HG02678 (cell line): ENCODE results near the gene TCF21.
"Not testable (repeated sequence)": the region's sequence is repeated elsewhere in the genome, so short reads cannot be mapped to it uniquely, and the experiment has no call there.

ENCODE experiments used
- ATAC-seq: cut with Tn5 transposase; IDR thresholded peaks from one replicate; pipeline ENCODE4 v1.9.1; 2021; ENCODE audit warnings: mild to moderate bottlenecking, moderate library complexity; ENCODE audit not compliant: unreplicated experiment

TCF21 gene

GRCh38 chr6:133921249-133921859 is 32.4 kb downstream of the TCF21 start:
- peak; percentile 62 for ATAC-seq

- ATAC-seq, result peak; percentile 91
Measured at GRCh38 chr6:133923938-133924593, 35.2 kb downstream of the TCF21 start.

GRCh38 chr6:133931221-133931620 is 42.3 kb downstream of the TCF21 start:
- ATAC-seq, result not testable (repeated sequence)

- not testable (repeated sequence) for ATAC-seq
Measured at GRCh38 chr6:133936352-133936751, 47.4 kb downstream of the TCF21 start.

GRCh38 chr6:133937909-133938308 is 49.0 kb downstream of the TCF21 start:
- ATAC-seq, result no peak

- ATAC-seq, result no peak
Measured at GRCh38 chr6:133938533-133938932, 49.6 kb downstream of the TCF21 start.

- ATAC-seq, result no peak
Measured at GRCh38 chr6:133939778-133940667, 51.1 kb downstream of the TCF21 start.
